NB4 (cell line): ENCODE measurements around the gene MCM5.

Experiments used
- DNase-seq: peaks from one replicate; pipeline ENCODE4 v3.0.0; 2010; ENCODE audit warnings: low read depth
- H3K4me3 ChIP-seq: one replicate; pipeline ENCODE4 v1.5.1; 2011; ENCODE audit warnings: mild to moderate bottlenecking, low read depth, low read length, moderate library complexity
- CTCF ChIP-seq: IDR thresholded peaks from one replicate; pipeline ENCODE4 v1.5.1; 2012; ENCODE audit warnings: low read depth, low read length
- MAX ChIP-seq: IDR thresholded peaks from 2 replicates; pipeline ENCODE4 v1.6.1; 2011; ENCODE audit warnings: low read depth, low read length
- MYC ChIP-seq: IDR thresholded peaks from 2 replicates; pipeline ENCODE4 v1.6.1; 2011; ENCODE audit warnings: low read depth, low read length
- POLR2A ChIP-seq: IDR thresholded peaks from 2 replicates; pipeline ENCODE4 v1.6.1; 2011; ENCODE audit warnings: mild to moderate bottlenecking; ENCODE audit not compliant: insufficient read length; ENCODE audit errors: extremely low read depth

Gene MCM5

GRCh38 chr22:35450824-35451569 is 51.1 kb downstream of the MCM5 start:
- no peak overlapping the region for H3K4me3 ChIP-seq
- TF ChIP-seq MAX (no peak), MYC (no peak), CTCF (no peak), POLR2A (no peak)
- DNase-seq = no peak

- TF ChIP-seq CTCF (no peak), POLR2A (no peak), MYC (no peak), MAX (no peak)
- H3K4me3 ChIP-seq = no peak overlapping the region
- DNase-seq = no peak
These were observed 51.7 kb downstream of the MCM5 start for GRCh38 chr22:35451592-35451991.

DNA sequence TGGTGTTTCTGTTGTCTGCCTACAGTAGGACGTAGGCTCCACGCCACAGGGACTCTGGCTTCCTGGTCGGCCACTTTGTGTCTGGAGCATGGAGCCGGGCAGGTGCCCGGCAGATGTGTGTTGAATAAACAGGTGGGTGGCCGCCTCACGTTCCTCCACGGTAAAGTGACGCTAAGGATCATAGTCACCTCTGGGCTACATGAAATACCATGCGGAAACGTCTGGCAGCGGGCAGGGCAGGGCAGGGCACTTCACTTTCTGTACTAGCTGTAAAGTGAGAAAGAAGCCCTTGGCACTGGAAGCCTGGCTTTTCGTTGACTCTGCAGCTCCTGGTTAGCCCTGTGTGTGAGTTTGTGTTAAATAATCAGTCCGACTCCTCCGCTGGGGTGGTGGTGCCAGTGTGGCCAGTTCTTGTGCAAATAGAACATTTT is 52.4 kb downstream of the MCM5 start:
- no peak overlapping the region for H3K4me3 ChIP-seq
- no peak for DNase-seq
- no peak for TF ChIP-seq MAX
- no peak for TF ChIP-seq MYC

- no peak for DNase-seq
- TF ChIP-seq CTCF (no peak), MAX (no peak), POLR2A (no peak), MYC (no peak)
These were observed 53.1 kb downstream of the MCM5 start for GRCh38 chr22:35452810-35453743.

DNA sequence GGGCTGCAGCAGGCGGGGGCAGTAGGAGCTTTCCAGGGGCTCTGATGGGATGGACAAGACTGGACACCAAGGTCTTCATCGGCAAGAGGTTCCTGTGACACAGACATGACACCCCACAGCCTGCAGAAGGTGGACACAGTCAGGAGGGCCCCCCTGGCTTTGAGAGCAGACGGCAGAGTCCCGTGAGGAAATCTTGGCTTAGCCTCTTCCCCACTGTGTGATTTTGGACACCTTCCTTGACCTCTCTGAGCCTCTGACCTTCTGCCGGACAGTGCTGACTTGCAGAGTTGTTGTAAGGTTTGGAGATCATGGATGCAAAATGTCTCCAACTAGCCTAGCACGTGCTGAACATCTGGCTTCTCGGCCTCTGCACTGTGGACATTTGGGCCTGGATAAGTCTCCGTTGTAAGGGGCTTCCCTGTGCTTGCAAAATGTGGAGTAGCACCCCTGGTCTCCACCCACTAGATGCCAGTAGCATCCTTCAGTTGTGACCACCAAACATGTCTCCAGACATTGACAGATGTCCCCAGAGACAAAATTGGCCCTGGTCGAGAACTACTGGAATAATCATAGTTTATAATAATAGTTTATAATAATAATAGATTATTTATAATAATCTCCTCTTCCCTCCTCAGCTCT is 54.6 kb downstream of the MCM5 start:
- TF ChIP-seq POLR2A (no peak), CTCF (peak; percentile 5), MAX (no peak), MYC (no peak)
- no peak overlapping the region for H3K4me3 ChIP-seq
- peak; percentile 38 for DNase-seq

More at GRCh38 chr22:35452810-35453743, 53.1 kb downstream of the MCM5 start:
- H3K4me3 ChIP-seq = no peak overlapping the region
